Measurements from ENCODE around the gene KRTAP5-5. TPM values are rescaled to one million over a fixed set of nuclear protein-coding genes. Genes with fewer than 3 reads are reported as not detected.

KRTAP5-5 gene
- total and polyA plus RNA-seq, 2 donors (not counting 3 experiments of a cell fraction or from before 2014, with no cell fraction given): not detected

GRCh38 chr11:1640076-1640946 lies 10.7 kb downstream of the KRTAP5-5 start:
- Histone ChIP-seq H3K9me3 (replicated peaks; ENCODE audit: control insufficient read depth, insufficient read depth, low read length) (no peaks in the 10 kb centered on the region), H3K36me3 (ENCODE audit: control insufficient read depth in 2 of 2, extremely low read depth in 1 of 2, insufficient read depth in 2 of 2, low read length in 2 of 2) (no peaks in the 10 kb centered on the region), H4K20me1 (replicated peaks; ENCODE audit: control insufficient read depth, extremely low read depth, insufficient read depth, low read length) (no peaks in the 10 kb centered on the region), H3K9ac (replicated peaks; ENCODE audit: extremely low read depth, insufficient read depth, low read length) (no peak overlapping the region), H3K27ac (ENCODE audit: insufficient read depth, low read depth, low read length) (no peak overlapping the region), H3K4me2 (ENCODE audit: insufficient read depth, low read length) (no peak overlapping the region), H2AFZ (ENCODE audit: low read depth, low read length) (no peak overlapping the region), H3K79me2 (ENCODE audit: control insufficient read depth, insufficient read depth, low read length) (no peaks in the 10 kb centered on the region), H3K9me1 (replicated peaks; ENCODE audit: control insufficient read depth, extremely low read depth, insufficient read depth, low read length) (no peaks in the 10 kb centered on the region), H3K4me3 (replicated peaks in 1 of 3; ENCODE audit: insufficient read depth in 1 of 3, low read depth in 1 of 3, low read length in 3 of 3) (no peak overlapping the region), H3K4me1 (ENCODE audit: control insufficient read depth, extremely low read depth, insufficient read depth, low read length) (peaks cover 11% of the 10 kb centered on the region), H3K27me3 (ENCODE audit: control insufficient read depth in 2 of 2, insufficient read depth in 2 of 2, low read length in 2 of 2) (peaks cover 2 to 3% of the 10 kb centered on the region in 2 experiments)
- FAIRE-seq: no peak
- TF ChIP-seq POLR2A (IDR thresholded peaks at IDR 0.05; ENCODE audit: low read depth, low read length) (no peak), JUN (IDR thresholded peaks at IDR 0.05; ENCODE audit: borderline replicate concordance, insufficient read depth, insufficient read length, low read depth) (no peak), POLR2AphosphoS5 (IDR thresholded peaks at IDR 0.05; ENCODE audit: insufficient read depth, low read depth, low read length) (no peak), GATA2 (IDR thresholded peaks at IDR 0.05; ENCODE audit: insufficient read depth, insufficient read length, low read depth, low read length) (no peak), FOS (IDR thresholded peaks at IDR 0.05; ENCODE audit: borderline replicate concordance, insufficient read depth, low read length) (no peak), EZH2 (IDR thresholded peaks at IDR 0.05; ENCODE audit: borderline replicate concordance, low read depth, low read length, severe bottlenecking) (no peak)
- TF ChIP-seq, protein P1, sequence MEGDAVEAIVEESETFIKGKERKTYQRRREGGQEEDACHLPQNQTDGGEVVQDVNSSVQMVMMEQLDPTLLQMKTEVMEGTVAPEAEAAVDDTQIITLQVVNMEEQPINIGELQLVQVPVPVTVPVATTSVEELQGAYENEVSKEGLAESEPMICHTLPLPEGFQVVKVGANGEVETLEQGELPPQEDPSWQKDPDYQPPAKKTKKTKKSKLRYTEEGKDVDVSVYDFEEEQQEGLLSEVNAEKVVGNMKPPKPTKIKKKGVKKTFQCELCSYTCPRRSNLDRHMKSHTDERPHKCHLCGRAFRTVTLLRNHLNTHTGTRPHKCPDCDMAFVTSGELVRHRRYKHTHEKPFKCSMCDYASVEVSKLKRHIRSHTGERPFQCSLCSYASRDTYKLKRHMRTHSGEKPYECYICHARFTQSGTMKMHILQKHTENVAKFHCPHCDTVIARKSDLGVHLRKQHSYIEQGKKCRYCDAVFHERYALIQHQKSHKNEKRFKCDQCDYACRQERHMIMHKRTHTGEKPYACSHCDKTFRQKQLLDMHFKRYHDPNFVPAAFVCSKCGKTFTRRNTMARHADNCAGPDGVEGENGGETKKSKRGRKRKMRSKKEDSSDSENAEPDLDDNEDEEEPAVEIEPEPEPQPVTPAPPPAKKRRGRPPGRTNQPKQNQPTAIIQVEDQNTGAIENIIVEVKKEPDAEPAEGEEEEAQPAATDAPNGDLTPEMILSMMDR (IDR thresholded peaks at IDR 0.05; ENCODE audit: extremely low read depth in 1 of 2, insufficient read depth in 1 of 2, low read depth in 1 of 2, low read length in 2 of 2): peak; percentile 78 to 82
- dilution Hi-C loops (cut with MboI; ENCODE audit: extremely low pct_ligation_motif_present, low sequenced_read_pairs): no loop called here
- BruUV-seq (replicated peaks): no TSS peak
- intact Hi-C loops (cut with micrococcal nuclease): no loop called here
- DNase-seq (ENCODE audit: low read depth, low spot score): no peak
- CTCF ChIA-PET: interaction anchor here (1.0 to 4.9 kb wide), 10 partner anchors 8 to 511 kb away, joined by 3 to 74 read pairs (median 6); partner anchors contain the start of gene KRTAP5-5
- POLR2A ChIA-PET: no interaction called here
